Loucy (cell line): Measurements from ENCODE around the gene IFT122.

ENCODE experiments used
- CTCF ChIP-seq: fragments of 200-600 bp; sonication (generic); conservative IDR thresholded peaks from 2 replicates; pipeline ENCODE4 v1.5.1; 2014; ENCODE audit warnings: mild to moderate bottlenecking, antibody characterized with exemption, low read length
- EZH2phosphoT487 ChIP-seq: fragments of 200-600 bp; IDR thresholded peaks from 2 replicates; pipeline ENCODE4 v1.6.1; 2018; ENCODE audit warnings: antibody characterized with exemption, mild to moderate bottlenecking, moderate library complexity, borderline replicate concordance

DNA sequence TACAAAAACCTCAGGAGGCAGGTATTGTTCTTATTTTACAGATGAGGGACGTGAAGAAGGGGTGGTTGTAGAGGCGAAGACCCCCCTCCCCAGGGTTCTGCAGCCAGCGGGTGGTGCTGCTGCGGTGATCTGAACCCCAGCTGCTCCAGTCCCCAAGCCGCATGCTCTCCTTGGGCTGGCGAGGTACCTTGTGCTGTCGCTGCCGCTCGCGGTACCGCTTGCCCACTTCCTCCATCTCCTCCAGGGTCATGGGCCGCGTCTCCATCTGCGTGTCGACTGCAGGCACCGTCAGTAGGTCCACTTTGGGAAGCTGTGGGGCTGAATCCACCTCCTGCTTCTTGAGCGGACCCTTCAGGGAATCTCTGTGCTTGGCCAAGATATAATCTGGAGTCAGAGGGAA, 29.1 kb upstream of the IFT122 start:
- TF ChIP-seq CTCF (no peak), EZH2phosphoT487 (no peak)
